ENCODE data around the gene SSC5D. TPM values are rescaled to one million over a fixed set of nuclear protein-coding genes. Genes with fewer than 3 reads are reported as not detected.

Gene SSC5D
- total RNA-seq, 1 experiment from 2014 or later, result 1.5 TPM

- Histone ChIP-seq H3K9ac (ENCODE audit: low read length) (no peak overlapping the region), H3K9me3 (ENCODE audit: control insufficient read depth in 1 of 2, insufficient read depth in 1 of 2, low read depth in 1 of 2, low read length in 2 of 2) (no peaks in the 10 kb centered on the region), H3K27me3 (ENCODE audit: insufficient read depth, low read length) (no peaks in the 10 kb centered on the region), H3K79me2 (ENCODE audit: insufficient read depth, low read length) (peaks cover 1% of the 10 kb centered on the region; the same call in 1 of the 2 replicates), H4K20me1 (ENCODE audit: insufficient read depth) (no peaks in the 10 kb centered on the region), H3K4me1 (ENCODE audit: control insufficient read depth in 1 of 2, insufficient read depth in 2 of 2, low read length in 2 of 2) (peaks cover 4 to 25% of the 10 kb centered on the region in 2 experiments; a peak in 3 of 4 replicates), H3K4me2 (ENCODE audit: low read length) (no peak overlapping the region), H3K36me3 (ENCODE audit: control insufficient read depth in 1 of 2, insufficient read depth in 2 of 2, low read length in 2 of 2) (no peaks in the 10 kb centered on the region), H2AFZ (ENCODE audit: low read depth, low read length, poor library complexity, severe bottlenecking) (no peak overlapping the region), H3K27ac (ENCODE audit: low read depth, low read length) (no peak overlapping the region), H3K4me3 (replicated peaks in 1 of 2; ENCODE audit: low read depth in 1 of 2, low read length in 2 of 2) (no peak overlapping the region), H3K9me2 (ENCODE audit: insufficient read depth) (no peaks in the 10 kb centered on the region)
- TF ChIP-seq EZH2 (IDR thresholded peaks at IDR 0.05) (no peak), MAX (IDR thresholded peaks at IDR 0.05) (no peak), EZH2phosphoT487 (IDR thresholded peaks at IDR 0.05; ENCODE audit: borderline replicate concordance) (no peak), ZNF274 (IDR thresholded peaks at IDR 0.05; ENCODE audit: low read depth, low read length) (no peak), TCF7L2 (IDR thresholded peaks at IDR 0.05; ENCODE audit: borderline replicate concordance, extremely low read depth, insufficient read depth, insufficient read length) (no peak), POLR2AphosphoS5 (IDR thresholded peaks at IDR 0.05; ENCODE audit: low read depth, low read length) (no peak)
- ATAC-seq (no peak), DNase-seq (ENCODE audit: low read depth, low spot score) (no peak)
- no TSS peak for BruUV-seq (replicated peaks)
- RAD21 ChIA-PET (ENCODE audit: low non-redundant PET in 1 of 2, low total read pairs in 2 of 2, uncharacterized antibody in 2 of 2, unreplicated experiment in 2 of 2), result no interaction called here
- POLR2A ChIA-PET, result interaction anchor here (0.7 kb wide), 1 partner anchor 14 kb away, joined by 3 read pairs; the partner anchor contains the start of gene ZNF628
- intact Hi-C loops (cut with micrococcal nuclease), result no loop called here
- CTCF ChIA-PET, result no interaction called here
Measured at GRCh38 chr19:55490478-55491432, 2.5 kb downstream of the SSC5D start.
